SK-N-MC (cell line): ENCODE measurements around the gene TUB.

Experiments used
- DNase-seq: peaks from one replicate; pipeline ENCODE4 v3.0.0-alpha.2; 2011; ENCODE audit warnings: low read depth, low spot score
- H3K27ac ChIP-seq: fragments of 200-600 bp; sonication (generic); 2 replicates; pipeline ENCODE4 v1.5.1; 2016; ENCODE audit warnings: mixed run types
- H3K36me3 ChIP-seq: fragments of 200-600 bp; sonication (generic); 2 replicates; pipeline ENCODE4 v1.6.1; 2017; ENCODE audit warnings: antibody characterized with exemption, low read length, mixed read lengths; ENCODE audit not compliant: insufficient read depth
- H3K4me3 ChIP-seq: fragments of 200-600 bp; sonication (generic); 2 replicates; pipeline ENCODE4 v1.5.1; 2016
- H3K9ac ChIP-seq: fragments of 200-600 bp; sonication (generic); 2 replicates; pipeline ENCODE4 v1.8.0; 2017; ENCODE audit warnings: mixed run types, mixed read lengths; ENCODE audit not compliant: insufficient read length
- H3K9me3 ChIP-seq: fragments of 200-600 bp; sonication (generic); 2 replicates; pipeline ENCODE4 v1.6.1; 2017; ENCODE audit warnings: low read depth, mild to moderate bottlenecking, antibody characterized with exemption, low read length, moderate library complexity, mixed read lengths
- EZH2 ChIP-seq: fragments of 200-600 bp; sonication (generic); IDR thresholded peaks from one replicate; pipeline ENCODE4 v1.6.1; 2017; ENCODE audit warnings: antibody characterized with exemption
- FOXP2 ChIP-seq: optimal IDR thresholded peaks from 2 replicates; pipeline ENCODE3; 2011; ENCODE audit warnings: mild to moderate bottlenecking, moderate library complexity; ENCODE audit not compliant: insufficient read depth; ENCODE audit errors: extremely low read length, control extremely low read depth
- POLR2AphosphoS5 ChIP-seq: IDR thresholded peaks from 2 replicates; pipeline ENCODE4 v1.6.1; 2012; ENCODE audit warnings: mild to moderate bottlenecking, low read depth, low read length, borderline replicate concordance

The TUB gene

DNA sequence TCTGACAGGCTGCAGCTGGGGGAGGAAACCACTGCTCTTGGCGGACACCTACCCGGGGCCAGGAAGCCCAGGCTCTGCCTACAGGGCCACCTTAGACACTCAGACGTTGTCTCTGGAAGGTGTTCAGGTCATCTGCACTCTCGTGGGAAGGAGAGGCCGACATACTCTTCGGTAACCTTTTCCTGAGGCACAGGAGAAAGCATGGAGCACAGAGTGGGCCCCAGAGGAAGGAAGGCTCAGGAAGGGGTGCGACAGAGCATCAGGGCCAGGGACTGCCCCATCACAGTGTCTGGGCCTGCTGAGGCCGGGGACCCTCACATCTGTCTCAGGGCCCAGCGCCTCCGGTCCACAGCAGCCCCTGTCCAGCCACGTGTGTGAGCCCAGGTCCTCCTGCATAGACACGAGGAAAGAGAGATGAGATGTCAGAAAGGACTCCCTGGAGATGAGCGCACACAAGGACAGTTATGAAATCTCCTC is 18.2 kb upstream of the TUB start:
- TF ChIP-seq EZH2, result no peak
- TF ChIP-seq FOXP2, result no peak
- TF ChIP-seq POLR2AphosphoS5, result no peak
- Histone ChIP-seq H3K36me3 (no peaks in the 10 kb centered on the region), H3K9ac (no peak overlapping the region), H3K9me3 (no peaks in the 10 kb centered on the region), H3K27ac (no peak overlapping the region), H3K4me3 (no peak overlapping the region)
- no peak for DNase-seq

DNA sequence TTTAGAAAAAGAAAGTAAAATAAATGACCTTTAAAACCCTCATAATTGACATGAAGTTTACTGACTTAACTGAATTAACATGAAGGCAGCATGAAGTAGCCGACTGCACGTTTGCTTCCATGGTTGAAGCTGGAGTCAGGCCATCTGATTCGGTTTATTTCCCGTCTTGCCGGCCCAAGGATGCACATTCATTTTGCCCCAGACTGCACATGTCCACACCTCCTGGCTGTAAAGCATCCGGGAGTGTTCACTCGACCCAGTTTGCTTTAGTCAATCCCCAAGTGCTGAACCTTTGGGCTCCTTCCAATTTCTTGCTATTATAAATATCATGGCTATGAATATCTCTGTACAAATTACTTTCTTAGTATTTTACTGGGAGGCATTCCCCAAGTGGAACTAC is 17.7 kb upstream of the TUB start:
- Histone ChIP-seq H3K27ac (no peak overlapping the region), H3K9me3 (no peaks in the 10 kb centered on the region), H3K4me3 (no peak overlapping the region), H3K9ac (no peak overlapping the region), H3K36me3 (no peaks in the 10 kb centered on the region)
- TF ChIP-seq FOXP2, result no peak
- TF ChIP-seq EZH2, result no peak
- no peak for TF ChIP-seq POLR2AphosphoS5
- no peak for DNase-seq

DNA sequence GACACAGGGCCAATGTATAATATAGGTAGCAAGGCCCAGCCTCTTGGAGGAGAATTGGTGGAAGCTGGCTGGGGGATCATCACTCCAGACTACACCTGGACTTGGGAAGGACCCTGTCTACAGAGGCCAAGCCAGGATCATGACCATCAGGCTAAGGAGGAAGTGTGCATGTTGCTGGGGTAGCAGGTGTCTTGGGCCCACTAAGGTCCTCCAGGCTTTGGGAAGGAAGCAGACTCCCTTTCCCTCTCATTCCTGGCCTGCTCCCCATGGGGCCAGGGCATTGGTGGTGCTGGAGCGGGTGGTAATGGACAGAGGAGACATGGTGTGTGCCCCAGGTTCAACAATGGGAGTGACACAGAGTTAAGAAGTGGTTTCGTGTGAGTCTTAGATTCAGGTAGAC is 16.0 kb upstream of the TUB start:
- DNase-seq, result no peak
- Histone ChIP-seq H3K4me3 (no peak overlapping the region), H3K36me3 (no peaks in the 10 kb centered on the region), H3K9me3 (no peaks in the 10 kb centered on the region), H3K9ac (no peak overlapping the region), H3K27ac (no peak overlapping the region)
- TF ChIP-seq POLR2AphosphoS5 (no peak), EZH2 (no peak), FOXP2 (no peak)

DNA sequence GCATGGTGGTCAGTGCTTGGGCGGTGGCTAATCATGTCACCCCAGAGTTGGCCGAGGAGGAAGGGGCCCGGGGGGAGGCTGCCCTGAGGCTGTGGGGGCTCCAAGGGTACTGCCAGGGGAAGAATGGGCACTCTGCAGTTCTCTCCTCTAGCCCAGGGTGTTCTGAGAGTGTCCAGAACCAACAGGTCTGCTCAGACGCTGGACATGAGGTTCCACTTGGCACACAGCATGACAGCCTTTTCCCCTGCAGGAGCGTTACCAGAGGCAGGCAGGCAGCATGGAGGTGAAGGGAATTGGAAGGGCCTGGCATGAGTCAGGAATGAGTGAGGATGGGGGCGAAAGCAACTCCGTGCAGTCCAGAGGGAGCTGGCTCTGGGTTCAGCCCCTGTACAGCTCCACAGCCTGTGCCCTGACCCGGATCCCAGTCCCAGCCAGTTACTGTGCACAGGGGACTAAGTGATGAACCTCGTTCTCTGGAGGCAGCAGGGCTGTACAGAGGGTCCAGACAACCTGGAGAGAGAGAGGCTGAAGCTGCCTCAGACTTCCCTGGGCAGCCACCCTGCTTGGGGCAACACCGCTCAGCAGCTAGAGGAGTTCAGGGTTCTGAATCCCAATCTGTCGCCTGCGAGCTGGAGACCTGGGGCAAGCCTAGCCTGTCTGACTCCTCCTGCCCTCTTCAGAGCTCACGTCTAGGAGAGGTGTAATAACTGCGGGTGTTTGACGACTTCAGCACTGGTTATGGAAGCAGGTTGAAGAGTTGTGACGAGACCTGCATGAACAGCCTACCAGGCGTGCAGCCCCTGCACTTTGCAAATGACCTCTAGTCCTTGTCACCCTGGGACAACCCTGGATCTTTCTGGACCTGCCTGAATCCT is 14.7 kb upstream of the TUB start:
- Histone ChIP-seq H3K36me3 (no peaks in the 10 kb centered on the region), H3K4me3 (no peak overlapping the region), H3K9me3 (no peaks in the 10 kb centered on the region), H3K27ac (no peak overlapping the region), H3K9ac (no peak overlapping the region)
- DNase-seq, result no peak
- no peak for TF ChIP-seq EZH2
- TF ChIP-seq FOXP2, result no peak
- TF ChIP-seq POLR2AphosphoS5, result no peak

DNA sequence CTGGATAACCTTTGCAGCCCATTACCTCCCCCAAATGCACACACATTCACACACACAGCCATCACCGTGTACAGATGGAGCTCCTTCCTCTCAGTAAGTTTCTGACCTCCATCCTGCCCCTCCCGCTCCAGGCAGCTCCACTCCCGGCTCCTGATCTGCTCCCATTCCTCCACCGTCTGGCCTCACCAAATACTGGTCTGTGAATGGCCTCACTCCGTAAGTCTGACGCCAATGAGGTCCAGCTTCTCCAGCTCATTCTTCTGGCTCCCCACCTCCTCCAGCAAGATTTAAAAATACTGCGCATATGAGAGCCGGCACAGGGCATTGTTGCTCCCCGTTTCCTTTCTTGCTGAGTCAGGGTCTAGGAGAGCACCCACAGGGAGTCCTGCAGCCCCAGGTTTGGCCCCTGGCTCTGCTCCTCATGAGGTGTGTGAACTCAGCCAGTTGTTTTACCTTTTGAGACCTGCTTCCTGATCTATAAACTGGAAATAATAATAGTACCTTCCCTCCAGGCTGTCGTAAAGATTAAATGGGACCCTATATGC is 14.0 kb upstream of the TUB start:
- no peak overlapping the region for H3K9ac ChIP-seq
- no peak overlapping the region for H3K4me3 ChIP-seq
- H3K27ac ChIP-seq, result no peak overlapping the region
- TF ChIP-seq FOXP2 (no peak), EZH2 (no peak), POLR2AphosphoS5 (no peak)
- DNase-seq, result no peak
- H3K36me3 ChIP-seq, result no peaks in the 10 kb centered on the region
- H3K9me3 ChIP-seq, result no peaks in the 10 kb centered on the region

DNA sequence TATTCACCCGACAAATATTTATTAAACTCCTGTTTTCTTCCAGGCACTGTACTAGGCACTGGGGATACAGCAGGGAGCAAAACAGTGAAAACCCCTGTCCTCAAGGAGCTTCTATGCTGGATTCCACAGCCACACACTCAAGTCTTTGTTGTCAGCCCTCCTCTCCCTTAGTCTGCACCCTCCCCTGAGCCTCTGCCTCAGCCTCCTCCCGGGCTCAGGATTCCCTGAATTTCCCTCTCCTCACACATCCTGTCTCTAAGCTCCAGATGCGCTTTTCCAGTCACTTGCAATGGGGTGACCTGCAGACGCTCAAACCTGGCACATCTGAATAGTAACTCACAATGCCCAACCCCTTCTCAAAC is 13.5 kb upstream of the TUB start:
- no peak overlapping the region for H3K27ac ChIP-seq
- no peaks in the 10 kb centered on the region for H3K36me3 ChIP-seq
- H3K9me3 ChIP-seq, result no peaks in the 10 kb centered on the region
- H3K9ac ChIP-seq, result no peak overlapping the region
- no peak overlapping the region for H3K4me3 ChIP-seq
- TF ChIP-seq FOXP2, result no peak
- no peak for TF ChIP-seq EZH2
- no peak for TF ChIP-seq POLR2AphosphoS5
- DNase-seq, result no peak

DNA sequence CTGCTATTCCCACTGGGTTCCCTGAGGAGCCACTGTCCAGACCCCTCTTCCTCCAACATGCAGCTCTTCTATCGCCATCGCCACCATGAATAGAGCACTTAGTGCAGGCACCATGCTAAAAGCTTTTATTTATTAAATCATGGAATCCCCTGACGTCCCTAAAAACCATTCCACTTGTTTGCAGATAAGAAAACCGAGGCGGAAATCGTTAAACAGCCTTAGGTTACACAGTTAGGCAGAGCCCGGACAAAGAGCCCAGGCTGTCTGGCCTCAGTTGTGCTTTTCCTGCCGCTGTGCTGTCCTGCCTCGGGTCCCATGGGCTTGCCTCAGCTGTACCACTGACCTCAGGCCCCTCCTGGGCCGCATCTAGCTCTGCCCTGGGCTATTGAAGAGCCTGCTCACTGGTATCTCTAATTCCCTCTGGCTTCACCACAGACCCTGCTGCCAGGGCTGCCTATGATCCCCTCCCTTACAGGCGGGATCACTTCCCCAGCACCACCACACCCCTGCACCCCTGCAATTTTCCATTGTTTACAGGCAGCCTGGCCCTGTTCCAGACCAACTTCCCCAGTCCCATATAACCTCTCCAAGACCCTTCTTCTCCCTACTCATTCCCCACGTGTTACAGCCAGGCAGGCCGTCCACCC is 13.0 kb upstream of the TUB start:
- Histone ChIP-seq H3K36me3 (no peaks in the 10 kb centered on the region), H3K9ac (no peak overlapping the region), H3K9me3 (no peaks in the 10 kb centered on the region), H3K27ac (no peak overlapping the region), H3K4me3 (no peak overlapping the region)
- no peak for TF ChIP-seq FOXP2
- TF ChIP-seq POLR2AphosphoS5, result no peak
- no peak for TF ChIP-seq EZH2
- DNase-seq, result no peak

DNA sequence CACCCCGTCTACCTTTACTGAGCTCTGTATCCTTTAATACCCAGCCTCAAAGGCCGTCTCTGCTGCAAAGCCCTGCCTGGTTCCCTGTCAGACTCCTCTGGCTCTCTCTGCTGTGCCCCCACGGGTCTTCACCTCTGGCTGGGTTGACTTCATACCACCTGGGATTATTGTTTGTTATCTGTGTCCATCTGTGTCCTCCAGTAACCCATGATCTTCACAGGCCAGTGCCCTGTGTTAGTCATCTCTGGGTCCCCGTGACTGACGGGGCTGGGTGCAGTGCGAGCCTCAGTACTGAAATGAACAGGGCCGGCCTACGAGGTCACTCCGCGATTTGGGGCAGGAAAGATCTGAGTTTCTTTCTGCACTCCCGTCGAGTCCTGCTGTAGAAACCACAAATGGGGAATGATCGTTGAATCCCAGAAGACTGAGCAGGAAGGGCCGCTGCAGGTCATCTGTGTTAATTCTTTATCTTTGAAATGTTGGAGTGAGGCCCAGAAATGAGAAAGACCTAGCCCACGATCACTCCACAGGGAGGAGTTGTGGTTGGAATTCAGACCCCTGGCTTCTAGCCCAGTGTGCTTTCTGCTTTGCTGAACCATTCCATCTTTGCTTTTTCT is 12.3 kb upstream of the TUB start:
- no peak for TF ChIP-seq POLR2AphosphoS5
- no peak for TF ChIP-seq FOXP2
- TF ChIP-seq EZH2, result no peak
- H3K36me3 ChIP-seq, result no peaks in the 10 kb centered on the region
- H3K27ac ChIP-seq, result no peak overlapping the region
- no peaks in the 10 kb centered on the region for H3K9me3 ChIP-seq
- 0 out of 2 replicates have a peak overlapping the region, but pooled peaks have one; percentile 13 for H3K4me3 ChIP-seq
- no peak overlapping the region for H3K9ac ChIP-seq
- DNase-seq, result no peak
